GM12864 (cell line): Measurements from ENCODE around the gene NAXE.

Experiments used
- DNase-seq: peaks from one replicate; pipeline ENCODE4 v3.0.0-alpha.2; 2011; ENCODE audit warnings: low read depth
- H3K4me3 ChIP-seq: 2 replicates; pipeline ENCODE4 v1.5.1; 2011; ENCODE audit warnings: mild to moderate bottlenecking, low read depth, low read length, control low read depth
- CTCF ChIP-seq: IDR thresholded peaks from 2 replicates; pipeline ENCODE4 v1.5.1; 2011; ENCODE audit warnings: low read depth, mild to moderate bottlenecking, moderate library complexity, low read length, control low read depth, inconsistent platforms; ENCODE audit errors: missing control alignments

Gene NAXE

GRCh38 chr1:156554971-156555370 is 36.6 kb upstream of the NAXE start:
- no peak overlapping the region for H3K4me3 ChIP-seq
- no peak for DNase-seq
- no peak for TF ChIP-seq CTCF

- no peak overlapping the region for H3K4me3 ChIP-seq
- DNase-seq: no peak
- no peak for TF ChIP-seq CTCF
These were observed 35.9 kb upstream of the NAXE start for GRCh38 chr1:156555715-156556114.

- DNase-seq: no peak
- TF ChIP-seq CTCF: no peak
- H3K4me3 ChIP-seq: no peak overlapping the region
These were observed 35.2 kb upstream of the NAXE start for GRCh38 chr1:156556354-156556753.

- DNase-seq: no peak
- no peak overlapping the region for H3K4me3 ChIP-seq
- no peak for TF ChIP-seq CTCF
These were observed 32.3 kb upstream of the NAXE start for GRCh38 chr1:156559086-156559796.

GRCh38 chr1:156559797-156560385 is 31.7 kb upstream of the NAXE start:
- no peak overlapping the region for H3K4me3 ChIP-seq
- no peak for TF ChIP-seq CTCF
- no peak for DNase-seq

- no peak for TF ChIP-seq CTCF
- DNase-seq: no peak
- no peak overlapping the region for H3K4me3 ChIP-seq
These were observed 30.9 kb upstream of the NAXE start for GRCh38 chr1:156560585-156561163.

GRCh38 chr1:156565519-156565918 is 26.1 kb upstream of the NAXE start:
- no peak for TF ChIP-seq CTCF
- no peak for DNase-seq

More at GRCh38 chr1:156565519-156565918, 26.1 kb upstream of the NAXE start:
- no peak overlapping the region for H3K4me3 ChIP-seq
